ENCODE data around the gene CLDN4. TPM values are rescaled to one million over a fixed set of nuclear protein-coding genes. Genes with fewer than 3 reads are reported as not detected.
"Not testable (repeated sequence)": the region's sequence is repeated elsewhere in the genome, so short reads cannot be mapped to it uniquely, and the experiment has no call there.

CLDN4 gene
- total and polyA plus RNA-seq, 2 donors from 2014 or later = 82.6 to 342 TPM

- H3K4me3 ChIP-seq (ENCODE audit: low read length in 3 of 3) = no peak overlapping the region
- H3K9ac ChIP-seq (ENCODE audit: low read length in 3 of 3) = no peak overlapping the region
- H3K27ac ChIP-seq (ENCODE audit: low read depth in 2 of 2, low read length in 2 of 2) = no peak overlapping the region
- FAIRE-seq (no peak), DNase-seq (no peak)
- no peaks in the 10 kb centered on the region for H3K9me3 ChIP-seq (ENCODE audit: control insufficient read depth in 2 of 3, insufficient read depth in 1 of 3, low read length in 3 of 3)
- no peaks in the 10 kb centered on the region for H3K36me3 ChIP-seq (ENCODE audit: control insufficient read depth in 2 of 3, insufficient read depth in 3 of 3, low read length in 3 of 3)
- no peaks in the 10 kb centered on the region for H3K27me3 ChIP-seq (ENCODE audit: control insufficient read depth, insufficient read depth, low read length)
- H3K4me1 ChIP-seq (ENCODE audit: control insufficient read depth in 2 of 3, insufficient read depth in 2 of 3, low read depth in 1 of 3, low read length in 3 of 3) = peaks cover 0 to 7% (median 2%) of the 10 kb centered on the region in 3 donors
- TF ChIP-seq CTCF (IDR thresholded peaks at IDR 0.05; ENCODE audit: borderline replicate concordance, extremely low read depth, insufficient read depth) = no peak
- intact Hi-C loops (cut with DNase I) = no loop called here
Measured at GRCh38 chr7:73844848-73845460, 14.2 kb downstream of the CLDN4 start.

GRCh38 chr7:73845701-73846195 is 15.0 kb downstream of the CLDN4 start:
- H3K27ac ChIP-seq (ENCODE audit: low read depth in 2 of 2, low read length in 2 of 2); H3K4me3 ChIP-seq (ENCODE audit: low read length in 3 of 3); H3K9ac ChIP-seq (ENCODE audit: low read length in 3 of 3); FAIRE-seq; H3K4me1 ChIP-seq (ENCODE audit: control insufficient read depth in 2 of 3, insufficient read depth in 2 of 3, low read depth in 1 of 3, low read length in 3 of 3); H3K27me3 ChIP-seq (ENCODE audit: control insufficient read depth, insufficient read depth, low read length); H3K9me3 ChIP-seq (ENCODE audit: control insufficient read depth in 2 of 3, insufficient read depth in 1 of 3, low read length in 3 of 3); H3K36me3 ChIP-seq (ENCODE audit: control insufficient read depth in 2 of 3, insufficient read depth in 3 of 3, low read length in 3 of 3); intact Hi-C loops (cut with DNase I): not testable (repeated sequence)
- DNase-seq = peak in 2 of 5 donors; percentile 66 to 68

- H3K4me3 ChIP-seq (ENCODE audit: low read length in 3 of 3) = no peak overlapping the region
- no peak overlapping the region for H3K27ac ChIP-seq (ENCODE audit: low read depth in 2 of 2, low read length in 2 of 2)
- DNase-seq (no peak), FAIRE-seq (no peak)
- TF ChIP-seq CTCF (IDR thresholded peaks at IDR 0.05; ENCODE audit: borderline replicate concordance, extremely low read depth, insufficient read depth) = no peak
- H3K9ac ChIP-seq (ENCODE audit: low read length in 3 of 3) = no peak overlapping the region
- H3K27me3 ChIP-seq (ENCODE audit: control insufficient read depth, insufficient read depth, low read length) = peaks cover 2% of the 10 kb centered on the region
- H3K9me3 ChIP-seq (ENCODE audit: control insufficient read depth in 2 of 3, insufficient read depth in 1 of 3, low read length in 3 of 3) = no peaks in the 10 kb centered on the region
- H3K36me3 ChIP-seq (ENCODE audit: control insufficient read depth in 2 of 3, insufficient read depth in 3 of 3, low read length in 3 of 3) = no peaks in the 10 kb centered on the region
- intact Hi-C loops (cut with DNase I) = no loop called here
- peaks cover 0 to 13% (median 5%) of the 10 kb centered on the region in 3 donors for H3K4me1 ChIP-seq (ENCODE audit: control insufficient read depth in 2 of 3, insufficient read depth in 2 of 3, low read depth in 1 of 3, low read length in 3 of 3)
Measured at GRCh38 chr7:73847941-73848723, 17.3 kb downstream of the CLDN4 start.

- no peaks in the 10 kb centered on the region for H3K36me3 ChIP-seq (ENCODE audit: control insufficient read depth in 2 of 3, insufficient read depth in 3 of 3, low read length in 3 of 3)
- no peak overlapping the region for H3K9ac ChIP-seq (ENCODE audit: low read length in 3 of 3)
- TF ChIP-seq CTCF (IDR thresholded peaks at IDR 0.05; ENCODE audit: borderline replicate concordance, extremely low read depth, insufficient read depth) = no peak
- H3K4me3 ChIP-seq (ENCODE audit: low read length in 3 of 3) = no peak overlapping the region
- FAIRE-seq = no peak
- intact Hi-C loops (cut with DNase I) = no loop called here
- H3K9me3 ChIP-seq (ENCODE audit: control insufficient read depth in 2 of 3, insufficient read depth in 1 of 3, low read length in 3 of 3) = no peaks in the 10 kb centered on the region
- peak in 2 of 5 donors; percentile 33 to 66 for DNase-seq
- H3K4me1 ChIP-seq (ENCODE audit: control insufficient read depth in 2 of 3, insufficient read depth in 2 of 3, low read depth in 1 of 3, low read length in 3 of 3) = peaks cover 0 to 13% (median 5%) of the 10 kb centered on the region in 3 donors
- peaks cover 2% of the 10 kb centered on the region for H3K27me3 ChIP-seq (ENCODE audit: control insufficient read depth, insufficient read depth, low read length)
- peak overlapping the region; percentile 6 to 47 for H3K27ac ChIP-seq (ENCODE audit: low read depth in 2 of 2, low read length in 2 of 2)
Measured at GRCh38 chr7:73850781-73851207, 20.0 kb downstream of the CLDN4 start.

Measured in kidney (tissue), 14 donors.